Measurements from ENCODE around the gene HES1.
"Not testable (repeated sequence)": the region's sequence is repeated elsewhere in the genome, so short reads cannot be mapped to it uniquely, and the experiment has no call there.

Gene HES1

GRCh38 chr3:194142156-194142910 is 6.4 kb downstream of the HES1 start:
- FAIRE-seq = no peak

- FAIRE-seq = no peak
Observed at GRCh38 chr3:194145702-194146101, 9.8 kb downstream of the HES1 start.

GRCh38 chr3:194147679-194148078 is 11.7 kb downstream of the HES1 start:
- FAIRE-seq = no peak

GRCh38 chr3:194148383-194148782 is 12.4 kb downstream of the HES1 start:
- FAIRE-seq = no peak

- FAIRE-seq = no peak
Observed at GRCh38 chr3:194150252-194150934, 14.4 kb downstream of the HES1 start.

GRCh38 chr3:194150935-194151302 is 15.0 kb downstream of the HES1 start:
- not testable (repeated sequence) for FAIRE-seq

- no peak for FAIRE-seq
Observed at GRCh38 chr3:194154346-194154745, 18.4 kb downstream of the HES1 start.

- FAIRE-seq = no peak
Observed at GRCh38 chr3:194156095-194156494, 20.1 kb downstream of the HES1 start.

- no peak for FAIRE-seq
Observed at GRCh38 chr3:194158942-194159439, 23.0 kb downstream of the HES1 start.

- no peak for FAIRE-seq
Observed at GRCh38 chr3:194160158-194160557, 24.2 kb downstream of the HES1 start.

- no peak for FAIRE-seq
Observed at GRCh38 chr3:194161131-194162045, 25.4 kb downstream of the HES1 start.

- no peak for FAIRE-seq
Observed at GRCh38 chr3:194162070-194162678, 26.2 kb downstream of the HES1 start.

GRCh38 chr3:194162817-194163584 is 27.1 kb downstream of the HES1 start:
- FAIRE-seq = no peak

GRCh38 chr3:194163697-194164096 is 27.7 kb downstream of the HES1 start:
- FAIRE-seq = no peak

GRCh38 chr3:194164861-194165260 is 28.9 kb downstream of the HES1 start:
- no peak for FAIRE-seq

GRCh38 chr3:194165271-194166018 is 29.5 kb downstream of the HES1 start:
- no peak for FAIRE-seq

GRCh38 chr3:194166682-194167479 is 30.9 kb downstream of the HES1 start:
- FAIRE-seq = no peak

GRCh38 chr3:194167480-194168282 is 31.7 kb downstream of the HES1 start:
- FAIRE-seq = no peak

GRCh38 chr3:194168994-194169393 is 33.0 kb downstream of the HES1 start:
- FAIRE-seq = no peak
